Measurements from ENCODE around the gene GEN1.

DNA sequence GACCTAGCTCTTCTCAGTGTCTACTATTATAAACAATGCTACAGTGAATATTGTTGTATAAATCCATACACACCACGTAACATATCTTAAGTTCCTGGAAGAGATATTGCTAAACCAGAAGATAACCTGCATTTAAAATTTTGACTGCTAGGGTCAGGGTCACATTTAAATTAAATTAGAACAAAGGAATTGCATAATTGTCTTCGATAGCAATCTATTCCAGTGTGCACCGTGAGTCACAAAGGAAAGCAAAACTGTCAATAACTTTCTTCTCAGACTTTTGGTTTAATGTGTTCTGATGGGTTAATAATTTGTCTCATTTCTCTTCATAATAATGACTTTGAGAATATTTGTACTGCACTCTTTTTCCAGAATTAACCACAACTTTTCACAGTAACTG, 4.2 kb downstream of the GEN1 start:
- no peak for TF ChIP-seq CTCF (IDR thresholded peaks at IDR 0.05)
- no peak for TF ChIP-seq POLR2A (IDR thresholded peaks at IDR 0.05)
